ENCODE data around the gene ZNF532.
"Not testable (repeated sequence)": the region's sequence is repeated elsewhere in the genome, so short reads cannot be mapped to it uniquely, and the experiment has no call there.

ZNF532 gene

GRCh38 chr18:58864146-58865032 lies at the start of gene ZNF532:
Gene ZNF532 (plus strand): TSS chr18:58864877. CDS start in a region left out here.
- no peak for DNase-seq (ENCODE audit: low spot score)

- no peak for DNase-seq (ENCODE audit: low spot score)
Observed at GRCh38 chr18:58819051-58819450, 45.6 kb upstream of the ZNF532 start.

- no peak for DNase-seq (ENCODE audit: low spot score)
Observed at GRCh38 chr18:58820251-58820650, 44.4 kb upstream of the ZNF532 start.

DNA sequence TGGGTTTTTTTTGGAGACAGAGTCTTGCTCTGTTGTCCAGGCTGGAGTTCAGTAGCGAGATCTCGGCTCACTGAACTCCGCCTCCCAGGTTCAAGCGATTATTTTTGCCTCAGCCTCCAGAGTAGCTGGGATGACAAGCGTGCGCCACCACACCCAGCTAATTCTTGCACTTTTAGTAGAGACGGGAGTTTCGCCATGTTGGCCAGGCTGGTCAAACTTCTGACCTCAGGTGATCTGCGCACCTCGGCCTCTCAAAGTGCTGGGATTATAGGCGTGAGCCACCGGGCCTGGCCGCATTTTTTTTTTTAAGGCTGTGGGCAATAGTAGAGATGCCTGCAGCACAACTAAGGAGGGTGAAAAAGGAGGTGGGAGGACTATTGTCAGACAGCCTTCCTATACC lies 41.7 kb upstream of the ZNF532 start:
- DNase-seq (ENCODE audit: low spot score) = no peak

- no peak for DNase-seq (ENCODE audit: low spot score)
Observed at GRCh38 chr18:58823412-58823811, 41.3 kb upstream of the ZNF532 start.

GRCh38 chr18:58826926-58827325 lies 37.8 kb upstream of the ZNF532 start:
- DNase-seq (ENCODE audit: low spot score) = not testable (repeated sequence)

GRCh38 chr18:58827428-58827827 lies 37.2 kb upstream of the ZNF532 start:
- DNase-seq (ENCODE audit: low spot score) = no peak

GRCh38 chr18:58827886-58828285 lies 36.8 kb upstream of the ZNF532 start:
- DNase-seq (ENCODE audit: low spot score) = no peak

DNA sequence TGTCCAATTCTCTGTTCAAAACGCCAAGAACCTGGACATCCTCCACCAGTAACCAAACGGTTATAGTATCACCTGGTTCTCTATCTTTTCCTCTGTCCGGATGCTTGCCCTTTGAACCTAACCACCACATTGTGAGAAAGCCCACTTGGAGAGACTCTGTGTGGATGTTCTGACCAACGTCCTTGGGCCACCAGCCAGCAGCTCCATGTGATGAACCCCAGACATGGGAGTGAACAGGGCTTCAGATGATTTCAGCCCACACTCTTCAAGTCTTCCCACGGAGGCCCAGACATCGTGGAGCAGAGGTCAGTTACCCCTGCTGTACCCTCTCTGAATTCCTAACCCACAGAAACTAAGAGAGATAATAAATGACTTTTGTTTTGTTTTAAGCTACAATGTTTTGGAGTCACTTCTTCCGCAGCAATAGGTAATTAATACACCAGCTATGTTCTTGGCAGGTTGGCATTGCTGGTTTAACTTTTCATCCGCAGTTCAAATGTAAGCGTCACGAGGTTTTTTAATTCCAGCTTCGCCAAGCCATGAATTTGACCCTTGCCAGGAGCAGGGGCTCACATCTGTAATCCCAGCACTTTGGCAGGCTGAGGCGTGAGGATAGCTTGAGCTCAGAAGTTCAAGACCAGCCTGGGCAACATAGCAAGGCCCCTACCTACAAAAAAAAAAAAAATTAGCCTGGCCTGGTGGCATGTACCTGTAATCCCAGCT lies 36.1 kb upstream of the ZNF532 start:
- no peak for DNase-seq (ENCODE audit: low spot score)

- no peak for DNase-seq (ENCODE audit: low spot score)
Observed at GRCh38 chr18:58829263-58829662, 35.4 kb upstream of the ZNF532 start.

GRCh38 chr18:58829886-58830285 lies 34.8 kb upstream of the ZNF532 start:
- DNase-seq (ENCODE audit: low spot score) = not testable (repeated sequence)

- no peak for DNase-seq (ENCODE audit: low spot score)
Observed at GRCh38 chr18:58831606-58832005, 33.1 kb upstream of the ZNF532 start.

DNA sequence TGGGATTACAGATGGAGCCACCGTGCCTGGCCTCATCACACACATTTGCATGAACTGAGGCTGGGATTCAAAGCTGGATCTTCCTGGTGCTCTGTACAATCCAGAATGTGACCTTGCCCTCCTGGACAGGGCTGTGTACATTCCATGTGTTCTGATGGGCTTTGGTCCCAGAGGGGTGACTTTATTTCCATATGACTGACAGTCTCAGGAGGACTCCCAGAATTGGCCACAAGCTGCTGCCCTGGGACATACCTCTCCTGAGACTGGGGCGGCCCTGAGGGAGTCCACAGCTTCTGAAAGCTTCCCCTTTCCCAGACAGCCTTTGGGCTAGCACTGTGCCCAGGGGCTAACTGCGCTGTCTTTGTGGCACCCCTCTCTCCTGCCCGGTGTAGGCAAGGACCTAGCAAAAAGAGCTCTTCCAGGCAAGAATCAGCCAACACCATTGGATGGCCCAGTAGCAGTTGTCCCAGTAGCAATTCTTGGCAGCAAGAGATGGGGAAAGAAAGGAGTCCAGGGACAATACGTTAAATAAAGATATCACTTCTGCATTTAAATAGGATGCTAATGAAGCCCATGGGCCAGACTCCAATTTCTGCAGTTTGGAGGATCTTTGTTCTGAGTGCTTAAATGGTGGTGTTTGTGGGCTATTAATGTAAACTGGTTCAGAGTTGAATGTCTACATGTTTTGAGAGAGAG lies 26.4 kb upstream of the ZNF532 start:
- DNase-seq (ENCODE audit: low spot score) = no peak

- DNase-seq (ENCODE audit: low spot score) = no peak
Observed at GRCh38 chr18:58838946-58839345, 25.7 kb upstream of the ZNF532 start.

GRCh38 chr18:58842978-58843687 lies 21.5 kb upstream of the ZNF532 start:
- DNase-seq (ENCODE audit: low spot score) = no peak

- no peak for DNase-seq (ENCODE audit: low spot score)
Observed at GRCh38 chr18:58843688-58844035, 21.0 kb upstream of the ZNF532 start.

GRCh38 chr18:58844871-58845270 lies 19.8 kb upstream of the ZNF532 start:
- no peak for DNase-seq (ENCODE audit: low spot score)

DNA sequence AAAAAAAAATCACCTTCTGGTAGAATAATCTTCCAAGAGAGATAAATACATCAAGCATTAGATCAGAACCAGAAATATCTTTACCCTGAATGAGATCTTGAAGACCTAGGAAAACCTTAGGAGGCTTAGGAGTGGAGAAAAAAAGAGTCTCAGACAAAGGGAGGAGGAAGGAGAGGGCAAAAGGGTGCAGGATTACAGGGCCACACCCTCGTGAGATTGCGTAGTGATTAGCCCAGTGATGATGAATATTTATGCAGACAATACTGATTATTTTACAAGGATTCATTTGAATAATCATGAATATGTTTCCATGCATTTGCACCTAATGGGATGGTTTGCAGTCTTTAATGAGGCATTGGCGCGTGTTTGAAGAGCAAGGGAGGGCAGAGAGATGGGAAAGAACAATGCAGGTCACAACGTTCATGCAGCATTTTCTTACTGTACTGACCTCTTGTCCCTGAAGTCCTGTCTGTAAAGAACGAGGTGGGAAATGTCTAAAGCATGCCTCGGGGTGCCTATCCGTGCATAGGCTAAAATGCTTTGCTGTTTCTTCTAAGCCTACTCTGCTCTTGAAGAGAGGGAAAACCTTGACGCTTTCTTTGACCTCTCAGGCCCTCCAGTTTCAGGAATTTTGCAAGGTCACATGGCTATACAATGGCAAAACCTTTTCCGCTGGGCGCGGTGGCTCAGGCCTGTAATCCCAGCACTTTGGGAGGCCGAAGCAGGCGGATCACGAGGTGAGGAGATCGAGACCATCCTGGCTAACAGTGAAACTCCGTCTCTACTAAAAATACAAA lies 18.6 kb upstream of the ZNF532 start:
- DNase-seq (ENCODE audit: low spot score) = no peak

DNA sequence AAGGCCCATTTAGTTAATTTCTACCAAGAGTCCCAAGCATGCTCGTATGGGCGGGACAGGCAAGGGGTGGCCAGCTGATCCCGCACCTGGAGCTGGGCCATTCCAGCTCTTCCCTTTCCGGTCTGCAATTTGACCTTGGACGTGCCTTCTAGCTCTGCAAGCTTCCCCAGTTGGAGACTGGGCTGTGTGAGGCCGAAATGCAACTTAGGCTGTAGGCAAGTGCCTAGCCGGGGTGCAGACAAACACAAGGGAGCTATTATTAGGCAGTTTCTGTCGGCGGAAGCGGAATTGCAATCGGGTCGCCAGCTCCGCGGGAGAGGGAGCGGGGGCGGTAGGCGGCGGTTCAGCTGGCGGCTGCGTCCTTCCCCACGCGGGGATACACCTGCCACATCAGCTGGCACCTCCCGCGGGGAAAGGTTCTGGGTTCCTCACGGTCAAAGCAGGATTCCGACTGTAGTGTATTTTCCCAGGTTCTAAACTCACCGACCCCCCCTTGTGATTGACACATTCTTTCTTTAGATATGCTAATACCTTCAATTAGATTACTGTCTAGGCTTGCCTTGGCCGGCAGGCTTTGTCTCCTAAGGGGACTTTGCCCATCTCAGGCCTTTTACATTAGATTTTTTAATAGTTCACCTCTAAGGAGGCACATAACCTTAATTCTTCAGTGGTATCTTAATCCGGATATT lies 17.1 kb upstream of the ZNF532 start:
- DNase-seq (ENCODE audit: low spot score) = no peak

- no peak for DNase-seq (ENCODE audit: low spot score)
Observed at GRCh38 chr18:58848685-58849084, 16.0 kb upstream of the ZNF532 start.

All from hematopoietic multipotent progenitor cell treated with erythropoietin and hydrocortisone succinate and interleukin-3 and kit ligand, for 15 days (in vitro differentiated cells).